Karpas-422 (cell line): Measurements from ENCODE around the gene TGFB1I1. TPM values are rescaled to one million over a fixed set of nuclear protein-coding genes. Genes with fewer than 3 reads are reported as not detected.
"Not testable (repeated sequence)": the region's sequence is repeated elsewhere in the genome, so short reads cannot be mapped to it uniquely, and the experiment has no call there.

ENCODE experiments used
- DNase-seq: peaks from one replicate; pipeline ENCODE4 v3.0.0-alpha.2; 2015
- H2AFZ ChIP-seq: fragments of 200-600 bp; sonication (generic); 2 replicates; pipeline ENCODE4 v1.6.1; 2014; ENCODE audit warnings: antibody characterized with exemption, low read length, mixed read lengths
- H3K27ac ChIP-seq: fragments of 200-600 bp; sonication (generic); 2 replicates; pipeline ENCODE4 v1.5.1; 2014; ENCODE audit warnings: mild to moderate bottlenecking, low read length, moderate library complexity
- H3K27me3 ChIP-seq: fragments of 200-600 bp; sonication (generic); 2 replicates; pipeline ENCODE4 v1.6.1; 2014; ENCODE audit warnings: low read length, mixed read lengths
- H3K36me3 ChIP-seq: fragments of 200-600 bp; sonication (generic); 2 replicates; pipeline ENCODE4 v1.6.1; 2014; ENCODE audit warnings: low read length, mixed read lengths; ENCODE audit not compliant: insufficient read depth
- H3K4me1 ChIP-seq: fragments of 200-600 bp; sonication (generic); 2 replicates; pipeline ENCODE4 v1.6.1; 2014; ENCODE audit warnings: mild to moderate bottlenecking, low read length, mixed read lengths
- H3K4me2 ChIP-seq: fragments of 200-600 bp; sonication (generic); 2 replicates; pipeline ENCODE4 v1.6.1; 2014; ENCODE audit warnings: low read length, low read depth, mild to moderate bottlenecking; ENCODE audit not compliant: poor library complexity, severe bottlenecking
- H3K4me3 ChIP-seq: fragments of 200-600 bp; sonication (generic); 2 replicates; pipeline ENCODE4 v1.5.1; 2014; ENCODE audit warnings: mild to moderate bottlenecking, antibody characterized with exemption, low read length, mixed read lengths
- H3K79me2 ChIP-seq: fragments of 200-600 bp; sonication (generic); 2 replicates; pipeline ENCODE4 v1.6.1; 2014; ENCODE audit warnings: mild to moderate bottlenecking, low read length, mixed read lengths
- H3K9ac ChIP-seq: fragments of 200-600 bp; sonication (generic); 2 replicates; pipeline ENCODE4 v1.6.0; 2014; ENCODE audit warnings: low read length
- H3K9me2 ChIP-seq: fragments of 200-600 bp; sonication (generic), shearing (Covaris generic); replicated peaks from 2 replicates; pipeline ENCODE4 v1.6.0; 2014; ENCODE audit warnings: mild to moderate bottlenecking, low read length, moderate library complexity; ENCODE audit not compliant: insufficient read depth
- H3K9me3 ChIP-seq: fragments of 300-700, 200-600 bp; sonication (generic); 2 replicates; pipeline ENCODE4 v1.6.1; 2014; ENCODE audit warnings: low read length, mixed read lengths
- H4K20me1 ChIP-seq: fragments of 200-600 bp; sonication (generic); 2 replicates; pipeline ENCODE4 v1.6.1; 2014; ENCODE audit warnings: mild to moderate bottlenecking, antibody characterized with exemption, low read length, low read depth; ENCODE audit not compliant: insufficient read depth
- total RNA-seq: library from RNA; depleted of rRNA; stranded (reverse); fragments of >200 nt; shearing (Covaris generic); gene quantifications from 2 replicates; pipeline ENCODE4 v1.2.3, GENCODE V29; 2014; ENCODE audit warnings: low replicate concordance

The TGFB1I1 gene
- total RNA-seq, 1 experiment from 2014 or later, result not detected

GRCh38 chr16:31441956-31442355, 30.0 kb upstream of the TGFB1I1 start:
- Histone ChIP-seq H3K9me3 (no peaks in the 10 kb centered on the region), H3K79me2 (no peaks in the 10 kb centered on the region), H3K27ac (no peak overlapping the region), H3K36me3 (no peaks in the 10 kb centered on the region), H4K20me1 (no peaks in the 10 kb centered on the region), H2AFZ (no peak overlapping the region), H3K4me3 (no peak overlapping the region), H3K27me3 (no peaks in the 10 kb centered on the region), H3K4me2 (no peak overlapping the region), H3K9me2 (no peaks in the 10 kb centered on the region), H3K4me1 (peaks cover 29% of the 10 kb centered on the region), H3K9ac (no peak overlapping the region)
- no peak for DNase-seq

- H3K4me1 ChIP-seq, H3K27me3 ChIP-seq, DNase-seq, H3K9me2 ChIP-seq, H2AFZ ChIP-seq, H3K79me2 ChIP-seq, H3K9me3 ChIP-seq, H4K20me1 ChIP-seq, H3K36me3 ChIP-seq, H3K4me2 ChIP-seq, H3K27ac ChIP-seq, H3K9ac ChIP-seq, H3K4me3 ChIP-seq: not testable (repeated sequence)
Observed at GRCh38 chr16:31445931-31446330, 26.0 kb upstream of the TGFB1I1 start.

GRCh38 chr16:31451201-31451600, 20.8 kb upstream of the TGFB1I1 start:
- H4K20me1 ChIP-seq, result peaks cover 12% of the 10 kb centered on the region; the same call in 1 of the 2 replicates
- H3K27me3 ChIP-seq, result no peaks in the 10 kb centered on the region
- H2AFZ ChIP-seq, result no peak overlapping the region
- DNase-seq, result no peak
- H3K4me1 ChIP-seq, result no peaks in the 10 kb centered on the region
- H3K27ac ChIP-seq, result no peak overlapping the region
- no peak overlapping the region for H3K4me3 ChIP-seq
- H3K9me2 ChIP-seq, result no peaks in the 10 kb centered on the region
- H3K9me3 ChIP-seq, result no peaks in the 10 kb centered on the region
- H3K79me2 ChIP-seq, result no peaks in the 10 kb centered on the region
- H3K9ac ChIP-seq, result no peak overlapping the region
- no peaks in the 10 kb centered on the region for H3K36me3 ChIP-seq
- H3K4me2 ChIP-seq, result no peak overlapping the region

DNA sequence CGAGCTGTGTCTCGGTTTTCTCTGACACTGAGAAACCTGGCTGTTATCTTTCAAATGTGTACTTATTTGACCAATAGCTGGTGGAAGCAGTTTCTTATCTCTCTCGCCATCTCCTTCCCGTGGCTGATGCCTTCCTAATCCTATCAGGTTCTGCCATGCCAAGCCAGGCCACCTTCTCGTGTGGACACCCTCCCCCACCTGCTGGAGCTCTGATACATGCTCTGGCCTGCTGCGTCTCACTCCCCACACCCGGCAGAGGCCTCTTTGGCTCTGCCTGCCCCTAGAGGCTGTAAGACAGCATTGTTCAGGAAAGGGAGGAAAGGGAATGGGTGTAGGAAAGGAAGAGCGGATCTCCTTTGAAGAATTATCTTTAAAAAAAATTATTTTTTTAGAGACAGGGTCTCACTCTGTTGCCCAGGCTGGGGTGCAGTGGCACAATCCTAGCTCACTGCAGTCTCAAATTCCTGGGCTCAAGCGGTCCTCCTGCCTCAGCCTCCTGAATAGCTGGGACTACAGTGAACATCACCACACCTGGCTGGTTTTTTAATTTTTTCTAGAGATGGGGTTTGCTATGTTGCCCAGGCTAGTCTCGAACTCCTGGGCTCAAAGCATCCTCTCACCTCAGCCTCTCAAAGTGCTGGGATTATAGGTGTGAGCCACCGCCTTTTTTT, 20.1 kb upstream of the TGFB1I1 start:
- peaks cover 17% of the 10 kb centered on the region; the same call in 1 of the 2 replicates for H4K20me1 ChIP-seq
- H3K9me3 ChIP-seq, result no peaks in the 10 kb centered on the region
- no peak overlapping the region for H3K9ac ChIP-seq
- no peak overlapping the region for H2AFZ ChIP-seq
- H3K4me1 ChIP-seq, result no peaks in the 10 kb centered on the region
- H3K4me3 ChIP-seq, result no peak overlapping the region
- H3K79me2 ChIP-seq, result peaks cover 1% of the 10 kb centered on the region
- H3K4me2 ChIP-seq, result no peak overlapping the region
- H3K9me2 ChIP-seq, result no peaks in the 10 kb centered on the region
- no peaks in the 10 kb centered on the region for H3K27me3 ChIP-seq
- H3K27ac ChIP-seq, result no peak overlapping the region
- no peaks in the 10 kb centered on the region for H3K36me3 ChIP-seq
- peak; percentile 51 for DNase-seq

- no peaks in the 10 kb centered on the region for H3K36me3 ChIP-seq
- no peak overlapping the region for H3K4me3 ChIP-seq
- peaks cover 10% of the 10 kb centered on the region for H3K79me2 ChIP-seq
- no peaks in the 10 kb centered on the region for H3K9me2 ChIP-seq
- H3K9ac ChIP-seq, result no peak overlapping the region
- H3K27ac ChIP-seq, result no peak overlapping the region
- H2AFZ ChIP-seq, result no peak overlapping the region
- no peak for DNase-seq
- no peaks in the 10 kb centered on the region for H3K27me3 ChIP-seq
- H4K20me1 ChIP-seq, result peaks cover 25% of the 10 kb centered on the region; the same call in 1 of the 2 replicates
- no peaks in the 10 kb centered on the region for H3K9me3 ChIP-seq
- H3K4me1 ChIP-seq, result peaks cover 7% of the 10 kb centered on the region
- no peak overlapping the region for H3K4me2 ChIP-seq
Observed at GRCh38 chr16:31452631-31453106, 19.3 kb upstream of the TGFB1I1 start.

GRCh38 chr16:31453255-31454204, 18.4 kb upstream of the TGFB1I1 start:
- no peak for DNase-seq
- Histone ChIP-seq H3K4me1 (peaks cover 16% of the 10 kb centered on the region), H3K4me2 (no peak overlapping the region)

DNA sequence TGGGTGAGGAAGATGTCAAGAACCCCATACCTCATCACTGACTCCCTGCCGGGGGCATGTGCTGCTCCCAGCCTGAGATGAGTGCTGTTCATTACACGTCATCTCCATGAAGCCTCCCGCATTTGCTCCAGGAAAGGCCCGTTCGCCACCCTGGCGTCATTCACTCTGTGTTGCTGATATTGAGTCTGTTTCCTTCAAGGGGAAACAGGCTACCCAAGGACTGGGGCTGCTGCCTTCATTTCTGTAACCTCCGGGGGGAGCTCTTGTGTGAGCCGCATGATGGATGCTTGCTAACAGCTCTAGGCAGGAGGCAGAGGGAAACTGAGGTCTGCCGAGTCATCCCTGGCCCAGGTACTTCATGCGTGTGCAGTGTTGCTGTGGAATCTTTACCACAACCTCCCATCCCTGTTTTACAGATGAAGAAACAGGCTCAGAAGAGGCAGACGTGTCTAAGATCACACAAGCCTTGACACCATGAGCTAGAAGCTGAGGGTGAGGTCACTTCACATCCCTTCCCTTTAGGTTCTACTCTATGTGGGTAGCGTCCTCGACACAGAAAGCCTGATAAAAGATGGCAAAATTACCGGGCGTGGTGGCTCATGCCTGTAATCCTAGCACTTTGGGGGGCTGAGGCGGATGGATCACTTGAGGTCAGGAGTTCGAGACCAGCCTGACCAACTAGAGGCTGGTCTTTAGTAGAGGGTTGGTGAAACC, 16.2 kb upstream of the TGFB1I1 start:
- Histone ChIP-seq H3K4me3 (no peak overlapping the region), H3K9ac (no peak overlapping the region), H3K4me2 (no peak overlapping the region), H3K79me2 (peaks cover 22% of the 10 kb centered on the region), H3K9me3 (no peaks in the 10 kb centered on the region), H3K27me3 (no peaks in the 10 kb centered on the region), H4K20me1 (peaks cover 33% of the 10 kb centered on the region; the same call in 1 of the 2 replicates), H3K36me3 (no peaks in the 10 kb centered on the region), H2AFZ (no peak overlapping the region), H3K4me1 (peaks cover 23% of the 10 kb centered on the region), H3K9me2 (no peaks in the 10 kb centered on the region), H3K27ac (no peak overlapping the region)
- peak; percentile 70 for DNase-seq

More at GRCh38 chr16:31453255-31454204, 18.4 kb upstream of the TGFB1I1 start:
- no peaks in the 10 kb centered on the region for H3K9me2 ChIP-seq
- no peak overlapping the region for H2AFZ ChIP-seq
- no peaks in the 10 kb centered on the region for H3K36me3 ChIP-seq
- H3K9ac ChIP-seq, result no peak overlapping the region
- peaks cover 18% of the 10 kb centered on the region for H3K79me2 ChIP-seq
- H3K9me3 ChIP-seq, result no peaks in the 10 kb centered on the region
- H3K4me3 ChIP-seq, result no peak overlapping the region
- peaks cover 33% of the 10 kb centered on the region; the same call in 1 of the 2 replicates for H4K20me1 ChIP-seq
- H3K27me3 ChIP-seq, result no peaks in the 10 kb centered on the region
- no peak overlapping the region for H3K27ac ChIP-seq
